Measurements from ENCODE around the gene EIF4G1. TPM values are rescaled to one million over a fixed set of nuclear protein-coding genes. Genes with fewer than 3 reads are reported as not detected.

The EIF4G1 gene
- total RNA-seq, 1 experiment from 2014 or later: 532 TPM

DNA sequence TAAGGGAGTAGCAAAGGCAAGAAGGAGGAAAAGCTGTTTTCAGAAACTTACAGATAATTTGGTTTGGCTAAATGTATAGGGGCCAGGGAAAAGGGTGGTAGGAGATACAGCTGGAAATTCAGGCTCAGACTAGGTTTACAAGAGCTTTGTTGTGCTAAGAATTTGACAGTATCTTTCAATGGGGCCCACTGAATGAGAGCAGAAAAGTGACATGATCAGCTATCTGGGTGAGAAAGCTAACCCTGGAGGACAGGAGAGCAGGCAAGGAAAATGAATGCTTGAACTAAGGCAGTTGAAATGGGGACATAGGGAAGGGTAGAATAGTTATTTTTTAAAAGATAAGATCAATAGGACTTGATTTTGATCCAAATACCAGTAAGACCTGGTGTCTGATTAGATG is 2.8 kb upstream of the EIF4G1 start:
- Histone ChIP-seq H3T11ph (ENCODE audit: low read length) (no peak overlapping the region), H4K5ac (ENCODE audit: insufficient read length, low read depth, low read length) (no peak overlapping the region), H3K14ac (ENCODE audit: insufficient read depth, low read length) (no peak overlapping the region), H3K4me2 (ENCODE audit: insufficient read depth, insufficient read length, low read length) (no peak overlapping the region), H2BK120ac (ENCODE audit: low read depth, low read length, poor library complexity, severe bottlenecking) (no peak overlapping the region), H4K91ac (ENCODE audit: insufficient read length, low read depth, low read length) (no peak overlapping the region), H3K27ac (ENCODE audit: insufficient read length, low read depth, low read length) (no peak overlapping the region), H3K27me3 (ENCODE audit: insufficient read depth, low read length) (no peaks in the 10 kb centered on the region), H2BK12ac (ENCODE audit: insufficient read length, low read depth, low read length) (no peak overlapping the region), H3K9ac (ENCODE audit: extremely low read depth, insufficient read length, low read length) (no peak overlapping the region), H2BK5ac (ENCODE audit: insufficient read length, low read length) (no peak overlapping the region), H3K79me2 (ENCODE audit: insufficient read depth, low read length) (peaks cover 19% of the 10 kb centered on the region), H3K4me1 (ENCODE audit: insufficient read depth, low read length) (peaks cover 5% of the 10 kb centered on the region; the same call in 1 of the 2 replicates), H3K4ac (ENCODE audit: low read depth, low read length) (no peak overlapping the region), H3K18ac (ENCODE audit: insufficient read length, low read depth, low read length) (no peak overlapping the region), H2AFZ (ENCODE audit: low read length) (no peak overlapping the region), H2BK15ac (ENCODE audit: low read depth, low read length) (no peak overlapping the region), H4K20me1 (ENCODE audit: control insufficient read depth, insufficient read depth, insufficient read length) (no peaks in the 10 kb centered on the region), H4K8ac (replicated peaks; ENCODE audit: insufficient read length, low read depth, low read length) (no peak overlapping the region), H3K9me3 (ENCODE audit: control insufficient read depth, low read depth, low read length) (no peaks in the 10 kb centered on the region), H3K56ac (ENCODE audit: insufficient read length, low read depth, low read length) (no peak overlapping the region), H3K23ac (ENCODE audit: insufficient read length, low read depth, low read length) (no peak overlapping the region), H3K79me1 (ENCODE audit: insufficient read depth, low read depth, low read length, poor library complexity, severe bottlenecking) (no peaks in the 10 kb centered on the region), H3K23me2 (ENCODE audit: insufficient read length, low read depth, low read length, poor library complexity, severe bottlenecking) (peaks cover 10% of the 10 kb centered on the region), H2BK20ac (ENCODE audit: low read depth, low read length, poor library complexity, severe bottlenecking) (no peak overlapping the region), H2AK5ac (ENCODE audit: insufficient read length, low read length) (no peak overlapping the region)
- Mint-ChIP-seq H3K4me1 (peaks cover 8% of the 10 kb centered on the region in 2 experiments), H3K9me3 (no peaks in the 10 kb centered on the region; a peak in 1 of 5 replicates), H3K4me3 (no peak overlapping the region), H3K36me3 (ENCODE audit: insufficient read depth in 1 of 3, low read depth in 3 of 3) (peaks cover 31 to 46% (median 35%) of the 10 kb centered on the region in 3 experiments; a peak in 6 of 7 replicates), H3K27ac (no peak overlapping the region), H3K27me3 (ENCODE audit: low read depth) (no peaks in the 10 kb centered on the region)
- TF ChIP-seq CTCF (conservative IDR thresholded peaks at IDR 0.05): no peak
- no peak for DNase-seq
